GM23248 (cell line): ENCODE results near the gene TMEM51. TPM values are rescaled to one million over a fixed set of nuclear protein-coding genes. Genes with fewer than 3 reads are reported as not detected.

Experiments
- DNase-seq: peaks from one replicate; pipeline ENCODE4 v3.0.0-alpha.2; 2015
- H2AFZ ChIP-seq: fragments of 200-600 bp; sonication (generic); 2 replicates; pipeline ENCODE4 v1.6.1; 2016; ENCODE audit warnings: antibody characterized with exemption
- H3F3A ChIP-seq: fragments of 200-600 bp; sonication (generic); 2 replicates; pipeline ENCODE4 v1.6.1; 2016; ENCODE audit warnings: mild to moderate bottlenecking, antibody characterized with exemption, mixed run types; ENCODE audit not compliant: insufficient read depth
- H3K27ac ChIP-seq: fragments of 200-600 bp; sonication (generic); 2 replicates; pipeline ENCODE4 v1.5.1; 2016; ENCODE audit warnings: mild to moderate bottlenecking
- H3K27me3 ChIP-seq: fragments of 200-600 bp; sonication (generic); replicated peaks from 2 replicates; pipeline ENCODE4 v1.6.1; 2016; ENCODE audit warnings: mild to moderate bottlenecking; ENCODE audit not compliant: insufficient read depth
- H3K36me3 ChIP-seq: fragments of 200-600 bp; sonication (generic); 2 replicates; pipeline ENCODE4 v1.6.1; 2016; ENCODE audit warnings: low read depth, mild to moderate bottlenecking
- H3K4me1 ChIP-seq: fragments of 200-600 bp; sonication (generic); 2 replicates; pipeline ENCODE4 v1.6.1; 2016; ENCODE audit warnings: mild to moderate bottlenecking; ENCODE audit not compliant: insufficient read depth
- H3K4me2 ChIP-seq: fragments of 200-600 bp; sonication (generic); one replicate; pipeline ENCODE4 v1.6.1; 2016; ENCODE audit warnings: mild to moderate bottlenecking; ENCODE audit not compliant: unreplicated experiment
- H3K4me3 ChIP-seq: fragments of 200-600 bp; sonication (generic); 2 replicates; pipeline ENCODE4 v1.5.1; 2016; ENCODE audit warnings: mild to moderate bottlenecking
- H3K79me2 ChIP-seq: fragments of 200-600 bp; sonication (generic); 2 replicates; pipeline ENCODE4 v1.6.1; 2016; ENCODE audit warnings: mild to moderate bottlenecking; ENCODE audit not compliant: insufficient read depth
- H3K9ac ChIP-seq: fragments of 200-600 bp; sonication (generic); 2 replicates; pipeline ENCODE4 v1.6.1; 2016; ENCODE audit warnings: mild to moderate bottlenecking
- H3K9me2 ChIP-seq: fragments of 200-600 bp; sonication (generic); 2 replicates; pipeline ENCODE4 v1.6.1; 2016; ENCODE audit warnings: mixed run types, mild to moderate bottlenecking, moderate library complexity; ENCODE audit not compliant: insufficient read depth
- H3K9me3 ChIP-seq: fragments of 200-600 bp; sonication (generic); one replicate; pipeline ENCODE4 v1.6.1; 2017; ENCODE audit warnings: low read depth
- H4K20me1 ChIP-seq: fragments of 200-600 bp; sonication (generic); 2 replicates; pipeline ENCODE4 v1.6.0; 2016; ENCODE audit not compliant: insufficient read depth
- EZH2 ChIP-seq: fragments of 200-600 bp; sonication (generic); IDR thresholded peaks from 2 replicates; pipeline ENCODE4 v1.6.1; 2018; ENCODE audit warnings: antibody characterized with exemption, mild to moderate bottlenecking; ENCODE audit not compliant: insufficient read depth, poor library complexity, severe bottlenecking
- EZH2phosphoT487 ChIP-seq: fragments of 200-600 bp; sonication (generic); IDR thresholded peaks from 2 replicates; pipeline ENCODE4 v1.6.1; 2018; ENCODE audit warnings: antibody characterized with exemption, moderate library complexity, mild to moderate bottlenecking, low read depth; ENCODE audit not compliant: insufficient read depth
- WGBS, 2 experiments: methylation state at CpG; one replicate each; pipeline ENCODE4 v1.1.6; 2015 to 2017; ENCODE audit warnings: low lambda C conversion rate in 2 of 2, low coverage in 1 of 2; ENCODE audit errors: missing lambda C conversion rate in 2 of 2; 5-methylcytosine and 5-hydroxymethylcytosine counted together
- in situ Hi-C: fragments of 300-500 bp; cut with MboI; formaldehyde crosslinking; loops from 2 replicates; pipeline ENCODE4 v1.15.0; 2020
- polyA plus RNA-seq: library from polyadenylated mRNA; unstranded; fragments of >200 nt; fragmentation: Nextera tagmentation; extraction: Ambion mirVana; gene quantifications from 2 replicates; pipeline ENCODE4 v1.2.1, GENCODE V29; 2016
- total RNA-seq: library from RNA; depleted of rRNA; stranded (reverse); fragments of >200 nt; shearing (Covaris generic); gene quantifications from 2 replicates; pipeline ENCODE4 v1.2.3, GENCODE V29; 2014

The TMEM51 gene
- total and polyA plus RNA-seq, 2 experiments from 2014 or later, result 0.54 to 0.55 TPM

DNA sequence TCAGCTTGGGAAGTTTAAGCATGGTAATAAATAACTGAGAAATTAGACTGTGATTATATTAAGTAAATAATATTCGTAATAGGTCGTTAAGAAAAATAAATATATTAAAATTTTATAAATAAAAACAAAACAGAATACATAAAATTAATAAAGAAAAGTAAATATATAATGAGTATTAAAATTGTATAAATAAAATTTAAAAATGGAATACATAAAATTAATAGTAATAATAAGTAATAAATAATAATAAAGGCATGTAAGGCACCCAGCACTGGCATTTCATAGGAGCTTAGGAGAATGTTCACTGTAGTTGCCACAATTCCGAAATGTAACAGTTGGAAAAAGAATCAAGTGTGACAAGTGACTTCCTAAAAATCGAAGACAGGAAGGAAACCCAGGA is 47.7 kb downstream of the TMEM51 start:
- no peak overlapping the region for H3K27ac ChIP-seq
- H3K4me1 ChIP-seq, result peaks cover 8% of the 10 kb centered on the region
- WGBS, 2 experiments, result 82 to 91% methylated on average over 4 of the region's 4 CpGs

DNA sequence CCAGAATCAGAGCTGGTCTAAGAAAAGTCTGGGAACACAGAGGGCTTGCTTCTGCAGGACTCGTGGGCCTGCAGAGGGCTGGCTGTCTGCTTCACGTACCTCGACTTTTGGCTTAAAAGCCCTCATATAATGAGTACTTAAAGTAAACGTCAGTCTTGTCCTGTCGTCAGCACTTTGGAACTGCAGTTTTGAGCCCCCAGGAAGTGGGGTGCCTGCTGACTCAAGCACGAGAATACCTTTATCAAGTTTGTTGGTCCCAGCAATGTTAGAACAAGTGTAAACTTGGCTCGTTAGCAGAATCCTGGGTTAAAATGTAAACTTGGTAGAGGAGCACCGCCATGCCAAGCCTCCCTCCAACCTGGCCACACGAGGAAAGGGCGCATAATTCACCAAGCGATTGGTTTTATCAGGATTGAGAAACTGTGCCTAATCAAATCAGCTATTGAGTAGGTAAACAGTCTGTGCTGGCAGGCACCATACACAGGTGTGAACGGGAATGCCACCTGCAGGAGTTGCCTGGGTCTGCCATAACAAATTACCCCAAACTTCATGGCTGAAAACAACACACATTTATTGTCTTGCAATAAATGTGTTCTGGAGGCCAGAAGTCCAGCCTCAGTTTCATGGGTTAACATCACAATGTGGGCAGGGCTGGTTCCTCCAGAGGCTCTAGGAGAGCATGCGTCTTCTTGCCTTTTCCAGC is 48.5 kb downstream of the TMEM51 start:
- Histone ChIP-seq H3F3A (peaks cover 8% of the 10 kb centered on the region; the same call in 1 of the 2 replicates), H3K9me2 (no peaks in the 10 kb centered on the region), H3K79me2 (no peaks in the 10 kb centered on the region), H3K4me1 (peaks cover 8% of the 10 kb centered on the region), H3K36me3 (no peaks in the 10 kb centered on the region), H3K27ac (no peak overlapping the region), H3K4me3 (no peak overlapping the region), H4K20me1 (no peaks in the 10 kb centered on the region), H3K27me3 (no peaks in the 10 kb centered on the region; the same call in 1 of the 2 replicates), H3K9me3 (no peaks in the 10 kb centered on the region), H3K4me2 (no peak overlapping the region), H2AFZ (no peak overlapping the region), H3K9ac (no peak overlapping the region)
- in situ Hi-C loops, result no loop called here
- DNase-seq, result no peak
- TF ChIP-seq EZH2 (no peak), EZH2phosphoT487 (no peak)
- 94 to 95% methylated on average over 13 of the region's 13 CpGs for WGBS, 2 experiments

More for the DNA sequence above, 47.7 kb downstream of the TMEM51 start:
- Histone ChIP-seq H3K4me3 (no peak overlapping the region), H3K4me2 (no peak overlapping the region), H3F3A (peaks cover 8% of the 10 kb centered on the region; the same call in 1 of the 2 replicates), H3K9me2 (no peaks in the 10 kb centered on the region), H2AFZ (no peak overlapping the region), H4K20me1 (no peaks in the 10 kb centered on the region), H3K9me3 (no peaks in the 10 kb centered on the region), H3K36me3 (no peaks in the 10 kb centered on the region), H3K9ac (no peak overlapping the region), H3K79me2 (no peaks in the 10 kb centered on the region), H3K27me3 (no peaks in the 10 kb centered on the region)
- in situ Hi-C loops, result no loop called here
- no peak for TF ChIP-seq EZH2phosphoT487
- TF ChIP-seq EZH2, result no peak
- no peak for DNase-seq

DNA sequence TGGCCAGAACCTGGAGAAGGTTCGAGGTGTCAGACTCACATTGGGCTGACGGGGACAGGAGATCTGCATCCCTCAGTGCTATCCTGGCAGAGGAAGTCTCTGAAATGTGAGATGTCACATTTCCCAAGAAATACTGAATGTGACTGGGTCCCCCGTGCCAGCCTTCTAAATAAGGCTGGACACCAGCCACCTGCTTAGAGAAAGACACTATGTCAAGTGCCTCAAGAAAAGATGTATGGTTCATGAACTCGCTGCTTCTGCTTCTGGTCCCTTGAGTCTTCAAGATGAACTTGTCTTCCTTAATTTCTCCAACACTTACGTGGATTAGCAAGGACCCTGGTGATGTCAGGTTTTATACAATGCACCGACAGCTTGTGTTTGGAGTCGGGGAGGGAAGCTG is 51.4 kb downstream of the TMEM51 start:
- 89 to 93% methylated on average over 7 of the region's 7 CpGs for WGBS, 2 experiments
- Histone ChIP-seq H3K27ac (no peak overlapping the region), H3K79me2 (no peaks in the 10 kb centered on the region), H3K4me2 (no peak overlapping the region), H3K27me3 (no peaks in the 10 kb centered on the region; the same call in 1 of the 2 replicates), H3K4me3 (no peak overlapping the region), H4K20me1 (no peaks in the 10 kb centered on the region), H3K4me1 (peaks cover 8% of the 10 kb centered on the region), H3K9me2 (no peaks in the 10 kb centered on the region), H3K9ac (no peak overlapping the region), H2AFZ (no peak overlapping the region), H3F3A (peaks cover 8% of the 10 kb centered on the region; the same call in 1 of the 2 replicates), H3K36me3 (no peaks in the 10 kb centered on the region), H3K9me3 (no peaks in the 10 kb centered on the region)
- TF ChIP-seq EZH2phosphoT487 (no peak), EZH2 (no peak)
- no peak for DNase-seq
- in situ Hi-C loops, result no loop called here

DNA sequence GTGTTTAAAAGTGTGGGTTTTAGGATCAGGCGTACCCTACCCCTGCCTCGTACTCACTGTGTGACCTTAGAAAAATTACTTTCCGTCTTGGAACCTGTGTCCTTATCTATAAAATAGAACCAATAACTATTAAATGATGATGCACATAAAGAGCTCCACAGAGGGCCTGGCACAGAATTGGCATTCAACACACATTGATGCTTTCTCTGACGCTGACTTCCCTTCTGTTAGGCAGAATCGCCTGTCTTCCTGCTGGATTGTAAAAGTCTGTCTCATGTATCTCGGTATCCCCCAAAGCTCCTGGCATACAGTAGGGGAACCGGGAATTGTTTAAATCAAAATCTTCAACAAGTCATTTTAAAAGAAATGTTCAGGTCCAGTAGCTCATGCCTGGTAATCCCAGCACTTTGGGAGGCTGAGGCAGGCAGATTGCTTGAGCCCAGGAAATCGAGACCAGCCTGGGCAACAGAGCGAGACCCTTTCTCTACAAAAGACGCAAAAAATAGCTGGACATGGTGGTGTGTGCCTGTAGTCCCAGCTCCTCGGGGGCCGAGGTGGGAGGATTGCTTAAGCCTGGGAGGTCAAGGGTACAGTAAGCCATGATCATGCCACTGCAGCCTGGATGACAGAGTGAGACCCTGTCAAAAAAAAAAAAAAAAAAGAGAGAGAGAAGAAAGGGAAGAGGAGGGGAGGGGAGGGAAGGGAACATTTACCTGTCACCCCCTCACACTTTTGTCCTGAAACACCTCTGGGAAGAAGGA is 52.2 kb downstream of the TMEM51 start:
- Histone ChIP-seq H3K27me3 (no peaks in the 10 kb centered on the region; the same call in 1 of the 2 replicates), H3K36me3 (no peaks in the 10 kb centered on the region), H2AFZ (no peak overlapping the region), H3K4me2 (no peak overlapping the region), H3K27ac (no peak overlapping the region), H3K9me3 (no peaks in the 10 kb centered on the region), H3K9me2 (no peaks in the 10 kb centered on the region), H3F3A (peaks cover 2% of the 10 kb centered on the region; the same call in 1 of the 2 replicates), H4K20me1 (no peaks in the 10 kb centered on the region), H3K9ac (no peak overlapping the region), H3K4me1 (peaks cover 2% of the 10 kb centered on the region), H3K79me2 (no peaks in the 10 kb centered on the region), H3K4me3 (no peak overlapping the region)
- 91 to 92% methylated on average over 12 of the region's 12 CpGs for WGBS, 2 experiments
- in situ Hi-C loops, result no loop called here
- no peak for DNase-seq
- TF ChIP-seq EZH2phosphoT487 (no peak), EZH2 (no peak)
